ENCODE results near the gene CR1. TPM values are rescaled to one million over a fixed set of nuclear protein-coding genes. Genes with fewer than 3 reads are reported as not detected.
A peak's percentile ranks its signal among the peaks of the same experiment; 100 is the strongest.
"Not testable (repeated sequence)": the region's sequence is repeated elsewhere in the genome, so short reads cannot be mapped to it uniquely, and the experiment has no call there.

The CR1 gene
- total RNA-seq, 1 donor from 2014 or later = 0.09 TPM

GRCh38 chr1:207591205-207591604 is 95.2 kb downstream of the CR1 start:
- H3K9me3 ChIP-seq (ENCODE audit: insufficient read depth, low read depth, low read length); DNase-seq (ENCODE audit: low read depth); H3K27me3 Mint-ChIP-seq (ENCODE audit: low read depth, unreplicated experiment); H3K27ac Mint-ChIP-seq (ENCODE audit: unreplicated experiment); H4K20me1 ChIP-seq (ENCODE audit: insufficient read depth, low read length); H3K9ac ChIP-seq (ENCODE audit: low read length); H3K27ac ChIP-seq (ENCODE audit: low read depth, low read length); H3K4me3 ChIP-seq (ENCODE audit: insufficient read depth, low read depth, low read length); H3K4me2 ChIP-seq (ENCODE audit: low read length); H3K4me3 Mint-ChIP-seq (ENCODE audit: unreplicated experiment); H3K4me1 Mint-ChIP-seq (ENCODE audit: low read depth, unreplicated experiment); H3K9me3 Mint-ChIP-seq (ENCODE audit: unreplicated experiment); H3K4me1 ChIP-seq (ENCODE audit: insufficient read depth, low read length); H3K36me3 ChIP-seq (ENCODE audit: insufficient read depth, low read length); FAIRE-seq; H2AFZ ChIP-seq (ENCODE audit: low read depth, low read length); H3K36me3 Mint-ChIP-seq (ENCODE audit: low read depth, unreplicated experiment); H3K27me3 ChIP-seq (ENCODE audit: insufficient read depth, low read length); H3K79me2 ChIP-seq (ENCODE audit: insufficient read depth, low read length): not testable (repeated sequence)

- not testable (repeated sequence) for H3K9me3 Mint-ChIP-seq (ENCODE audit: unreplicated experiment); H3K27ac ChIP-seq (ENCODE audit: low read depth, low read length); H3K4me3 Mint-ChIP-seq (ENCODE audit: unreplicated experiment); H3K9ac ChIP-seq (ENCODE audit: low read length); H4K20me1 ChIP-seq (ENCODE audit: insufficient read depth, low read length); H3K4me1 Mint-ChIP-seq (ENCODE audit: low read depth, unreplicated experiment); H3K27me3 ChIP-seq (ENCODE audit: insufficient read depth, low read length); H3K36me3 Mint-ChIP-seq (ENCODE audit: low read depth, unreplicated experiment); H3K4me3 ChIP-seq (ENCODE audit: insufficient read depth, low read depth, low read length); H3K4me1 ChIP-seq (ENCODE audit: insufficient read depth, low read length); H3K27me3 Mint-ChIP-seq (ENCODE audit: low read depth, unreplicated experiment); H3K36me3 ChIP-seq (ENCODE audit: insufficient read depth, low read length); DNase-seq (ENCODE audit: low read depth); H3K79me2 ChIP-seq (ENCODE audit: insufficient read depth, low read length); H3K9me3 ChIP-seq (ENCODE audit: insufficient read depth, low read depth, low read length); FAIRE-seq; H2AFZ ChIP-seq (ENCODE audit: low read depth, low read length); H3K27ac Mint-ChIP-seq (ENCODE audit: unreplicated experiment); H3K4me2 ChIP-seq (ENCODE audit: low read length)
These were observed 98.1 kb downstream of the CR1 start for GRCh38 chr1:207594095-207594494.

- H3K27ac Mint-ChIP-seq (ENCODE audit: unreplicated experiment) = no peak overlapping the region
- no peaks in the 10 kb centered on the region for H3K27me3 Mint-ChIP-seq (ENCODE audit: low read depth, unreplicated experiment)
- no peaks in the 10 kb centered on the region for H3K36me3 Mint-ChIP-seq (ENCODE audit: low read depth, unreplicated experiment)
- Histone ChIP-seq H3K36me3 (ENCODE audit: insufficient read depth, low read length) (no peaks in the 10 kb centered on the region), H3K27me3 (ENCODE audit: insufficient read depth, low read length) (no peaks in the 10 kb centered on the region), H3K79me2 (ENCODE audit: insufficient read depth, low read length) (no peaks in the 10 kb centered on the region), H3K4me2 (ENCODE audit: low read length) (no peak overlapping the region), H3K4me3 (ENCODE audit: insufficient read depth, low read depth, low read length) (no peak overlapping the region), H3K9me3 (ENCODE audit: insufficient read depth, low read depth, low read length) (no peaks in the 10 kb centered on the region), H3K4me1 (ENCODE audit: insufficient read depth, low read length) (no peaks in the 10 kb centered on the region), H2AFZ (ENCODE audit: low read depth, low read length) (no peak overlapping the region), H3K27ac (ENCODE audit: low read depth, low read length) (no peak overlapping the region), H4K20me1 (ENCODE audit: insufficient read depth, low read length) (no peaks in the 10 kb centered on the region), H3K9ac (ENCODE audit: low read length) (no peak overlapping the region)
- DNase-seq (ENCODE audit: low read depth) (peak; percentile 3), FAIRE-seq (no peak)
- no peaks in the 10 kb centered on the region for H3K9me3 Mint-ChIP-seq (ENCODE audit: unreplicated experiment)
- H3K4me3 Mint-ChIP-seq (ENCODE audit: unreplicated experiment) = no peak overlapping the region
- no peaks in the 10 kb centered on the region for H3K4me1 Mint-ChIP-seq (ENCODE audit: low read depth, unreplicated experiment)
- TF ChIP-seq EZH2 (IDR thresholded peaks at IDR 0.05; ENCODE audit: insufficient read depth, low read length) (no peak), CTCF (IDR thresholded peaks at IDR 0.05; ENCODE audit: insufficient read depth, low read depth, low read length) (no peak)
These were observed 107.8 kb downstream of the CR1 start for GRCh38 chr1:207603777-207604176.
